CD4-positive, alpha-beta T cell treated with Interleukin-4 for 1 hour (primary cell): ENCODE data around the gene CBR3.
"Not testable (repeated sequence)": the region's sequence is repeated elsewhere in the genome, so short reads cannot be mapped to it uniquely, and the experiment has no call there.

Source experiments
- DNase-seq, 2 donors: peaks; one replicate each; pipeline ENCODE4 v3.0.0-alpha.2; 2020 to 2022

The CBR3 gene

GRCh38 chr21:36134803-36135390 is at the start of gene CBR3:
Gene CBR3, plus strand, starts transcription at chr21:36135079. Its CDS starts 114 bp downstream, at chr21:36135193.
- peak in 1 of 2 donors; percentile 46 for DNase-seq

- DNase-seq: no peak
These were observed 47.3 kb upstream of the CBR3 start for GRCh38 chr21:36087362-36088138.

- DNase-seq: no peak
These were observed 44.9 kb upstream of the CBR3 start for GRCh38 chr21:36089946-36090345.

- DNase-seq: no peak
These were observed 42.2 kb upstream of the CBR3 start for GRCh38 chr21:36092681-36093080.

- DNase-seq: no peak
These were observed 41.4 kb upstream of the CBR3 start for GRCh38 chr21:36093512-36093911.

- no peak for DNase-seq
These were observed 38.2 kb upstream of the CBR3 start for GRCh38 chr21:36096398-36097290.

- DNase-seq: no peak
These were observed 37.3 kb upstream of the CBR3 start for GRCh38 chr21:36097427-36098181.

GRCh38 chr21:36098182-36098532 is 36.7 kb upstream of the CBR3 start:
- no peak for DNase-seq

- no peak for DNase-seq
These were observed 35.9 kb upstream of the CBR3 start for GRCh38 chr21:36099000-36099399.

- DNase-seq: not testable (repeated sequence)
These were observed 35.1 kb upstream of the CBR3 start for GRCh38 chr21:36099695-36100211.

GRCh38 chr21:36100971-36101641 is 33.8 kb upstream of the CBR3 start:
- no peak for DNase-seq

- DNase-seq: no peak
These were observed 31.4 kb upstream of the CBR3 start for GRCh38 chr21:36103434-36103833.

GRCh38 chr21:36104317-36105300 is 30.3 kb upstream of the CBR3 start:
- DNase-seq: peak; percentile 45 to 47

GRCh38 chr21:36105327-36105842 is 29.5 kb upstream of the CBR3 start:
- DNase-seq: no peak

- no peak for DNase-seq
These were observed 25.0 kb upstream of the CBR3 start for GRCh38 chr21:36109868-36110267.

GRCh38 chr21:36111238-36111637 is 23.6 kb upstream of the CBR3 start:
- no peak for DNase-seq

GRCh38 chr21:36113647-36114428 is 21.0 kb upstream of the CBR3 start:
- peak in 1 of 2 donors; percentile 73 for DNase-seq

- DNase-seq: no peak
These were observed 19.6 kb upstream of the CBR3 start for GRCh38 chr21:36115138-36115730.

- no peak for DNase-seq
These were observed 17.6 kb upstream of the CBR3 start for GRCh38 chr21:36117286-36117741.
